ENCODE results near the gene LAT. TPM values are rescaled to one million over a fixed set of nuclear protein-coding genes. Genes with fewer than 3 reads are reported as not detected.
"Not testable (repeated sequence)": the region's sequence is repeated elsewhere in the genome, so short reads cannot be mapped to it uniquely, and the experiment has no call there.

Gene LAT
- total and polyA plus RNA-seq, 5 experiments from 2014 or later: 255 to 353 (median 308) TPM

- Mint-ChIP-seq H3K4me1 (peaks cover 31 to 75% (median 58%) of the 10 kb centered on the region in 4 donors), H3K27me3 (no peaks in the 10 kb centered on the region), H3K4me3 (peak overlapping the region; percentile 65 to 99 (median 86)), H3K27ac (peak overlapping the region; percentile 93 to 100 (median 97)), H3K36me3 (peaks cover 12 to 64% (median 29%) of the 10 kb centered on the region in 3 donors), H3K9me3 (peaks cover 0 to 10% (median 2%) of the 10 kb centered on the region in 9 donors)
- POLR2A ChIA-PET: interaction anchor here (1.0 to 18.9 kb wide), 3 partner anchors 17 to 38 kb away, joined by 3 to 494 read pairs (median 6); partner anchors contain the start of gene SPNS1
- peak; percentile 44 to 68 for ATAC-seq
- DNase-seq: peak in 5 of 10 donors; percentile 21 to 75 (median 41)
Observed at GRCh38 chr16:28990375-28991040, 5.7 kb downstream of the LAT start.

GRCh38 chr16:28991687-28992086 lies 6.8 kb downstream of the LAT start:
- no peak for DNase-seq
- H3K9me3 Mint-ChIP-seq: peaks cover 0 to 10% (median 2%) of the 10 kb centered on the region in 9 donors

GRCh38 chr16:28992496-28992895 lies 7.6 kb downstream of the LAT start:
- no peak for DNase-seq

More at GRCh38 chr16:28991687-28992086, 6.8 kb downstream of the LAT start:
- Mint-ChIP-seq H3K4me3 (peak overlapping the region in 1 of 10 donors; percentile 13), H3K36me3 (peaks cover 12 to 54% (median 20%) of the 10 kb centered on the region in 3 donors), H3K27me3 (no peaks in the 10 kb centered on the region), H3K27ac (peak overlapping the region; percentile 40 to 100 (median 90)), H3K4me1 (peaks cover 29 to 75% (median 56%) of the 10 kb centered on the region in 4 donors)
- POLR2A ChIA-PET: interaction anchor here (0.5 to 18.9 kb wide), 8 partner anchors 7 to 1589 kb away, joined by 3 to 494 read pairs (median 6); partner anchors contain the start of gene LAT
- no peak for ATAC-seq

GRCh38 chr16:28998837-28999236 lies 14.0 kb downstream of the LAT start:
- H3K27ac Mint-ChIP-seq: peak overlapping the region in 4 of 10 donors; percentile 3 to 57 (median 48)

More at GRCh38 chr16:28992496-28992895, 7.6 kb downstream of the LAT start:
- peaks cover 24 to 73% (median 49%) of the 10 kb centered on the region in 4 donors for H3K4me1 Mint-ChIP-seq
- peaks cover 6 to 46% (median 15%) of the 10 kb centered on the region in 3 donors for H3K36me3 Mint-ChIP-seq
- H3K27me3 Mint-ChIP-seq: no peaks in the 10 kb centered on the region
- POLR2A ChIA-PET: interaction anchor here (0.6 to 18.9 kb wide), 6 partner anchors 8 to 1588 kb away, joined by 3 to 494 read pairs (median 8); partner anchors contain the start of gene LAT
- ATAC-seq: no peak
- H3K9me3 Mint-ChIP-seq: peaks cover 0 to 2% (median 0%) of the 10 kb centered on the region in 9 donors
- peak overlapping the region in 1 of 10 donors; percentile 48 for H3K4me3 Mint-ChIP-seq
- H3K27ac Mint-ChIP-seq: peak overlapping the region; percentile 34 to 100 (median 88)

GRCh38 chr16:28999577-28999976 lies 14.7 kb downstream of the LAT start:
- Mint-ChIP-seq H3K27ac (peak overlapping the region in 7 of 10 donors; percentile 10 to 82 (median 56)), H3K9me3 (no peaks in the 10 kb centered on the region), H3K4me3 (no peak overlapping the region), H3K4me1 (peaks cover 7 to 30% (median 17%) of the 10 kb centered on the region in 4 donors), H3K27me3 (no peaks in the 10 kb centered on the region), H3K36me3 (no peaks in the 10 kb centered on the region)
- POLR2A ChIA-PET: interaction anchor here (0.6 to 23.0 kb wide), 4 partner anchors 14 to 816 kb away, joined by 3 to 494 read pairs (median 4); partner anchors contain the start of gene LAT
- DNase-seq: no peak
- ATAC-seq: no peak

More at GRCh38 chr16:28998837-28999236, 14.0 kb downstream of the LAT start:
- Mint-ChIP-seq H3K36me3 (no peaks in the 10 kb centered on the region), H3K4me1 (peaks cover 7 to 35% (median 19%) of the 10 kb centered on the region in 4 donors), H3K27me3 (no peaks in the 10 kb centered on the region), H3K9me3 (no peaks in the 10 kb centered on the region), H3K4me3 (peak overlapping the region in 1 of 10 donors; percentile 15)
- DNase-seq: no peak
- POLR2A ChIA-PET: interaction anchor here (0.6 to 23.0 kb wide), 5 partner anchors 9 to 25 kb away, joined by 3 to 494 read pairs (median 4); partner anchors contain the start of gene LAT
- ATAC-seq: no peak

- ATAC-seq (no peak), DNase-seq (no peak)
- peaks cover 9 to 30% (median 21%) of the 10 kb centered on the region in 4 donors for H3K4me1 Mint-ChIP-seq
- POLR2A ChIA-PET: interaction anchor here (0.6 to 23.0 kb wide), 3 partner anchors 14 to 815 kb away, joined by 4 to 494 read pairs (median 5); partner anchors contain the start of gene LAT
- H3K27me3 Mint-ChIP-seq: no peaks in the 10 kb centered on the region
- H3K36me3 Mint-ChIP-seq: no peaks in the 10 kb centered on the region
- no peaks in the 10 kb centered on the region for H3K9me3 Mint-ChIP-seq
- no peak overlapping the region for H3K4me3 Mint-ChIP-seq
- H3K27ac Mint-ChIP-seq: peak overlapping the region in 2 of 10 donors; percentile 13 to 57
Observed at GRCh38 chr16:29000019-29000418, 15.2 kb downstream of the LAT start.

- POLR2A ChIA-PET: interaction anchor here (0.6 to 23.0 kb wide), 3 partner anchors 8 to 19 kb away, joined by 3 to 494 read pairs (median 4); partner anchors contain the start of gene LAT
Observed at GRCh38 chr16:29004496-29005139, 19.8 kb downstream of the LAT start.

GRCh38 chr16:29007730-29008593 lies 23.1 kb downstream of the LAT start:
- DNase-seq (peak in 8 of 10 donors; percentile 43 to 88 (median 64)), ATAC-seq (peak; percentile 76 to 80)
- H3K4me3 Mint-ChIP-seq: peak overlapping the region; percentile 57 to 89 (median 72)
- no peaks in the 10 kb centered on the region for H3K36me3 Mint-ChIP-seq
- H3K27me3 Mint-ChIP-seq: no peaks in the 10 kb centered on the region
- peaks cover 29 to 65% (median 62%) of the 10 kb centered on the region in 4 donors for H3K4me1 Mint-ChIP-seq
- H3K27ac Mint-ChIP-seq: peak overlapping the region; percentile 90 to 100 (median 95)
- POLR2A ChIA-PET: interaction anchor here (0.7 to 23.0 kb wide), 7 partner anchors 9 to 735 kb away, joined by 3 to 494 read pairs (median 7); partner anchors contain the start of genes ATXN2L and LAT
- H3K9me3 Mint-ChIP-seq: peaks cover 0 to 3% (median 0%) of the 10 kb centered on the region in 9 donors

More at GRCh38 chr16:29004496-29005139, 19.8 kb downstream of the LAT start:
- peaks cover 19 to 41% (median 38%) of the 10 kb centered on the region in 4 donors for H3K4me1 Mint-ChIP-seq
- not testable (repeated sequence) for ATAC-seq, H3K9me3 Mint-ChIP-seq, H3K27me3 Mint-ChIP-seq, DNase-seq, H3K36me3 Mint-ChIP-seq, H3K4me3 Mint-ChIP-seq
- peak overlapping the region in 4 of 10 donors; percentile 30 to 68 (median 48) for H3K27ac Mint-ChIP-seq

GRCh38 chr16:29009050-29009837 lies 24.4 kb downstream of the LAT start:
- Mint-ChIP-seq H3K4me3 (peak overlapping the region; percentile 36 to 89 (median 79)), H3K27me3 (no peaks in the 10 kb centered on the region), H3K9me3 (peaks cover 0 to 3% (median 0%) of the 10 kb centered on the region in 9 donors), H3K36me3 (no peaks in the 10 kb centered on the region), H3K27ac (peak overlapping the region; percentile 90 to 100 (median 96)), H3K4me1 (peaks cover 34 to 76% (median 72%) of the 10 kb centered on the region in 4 donors)
- POLR2A ChIA-PET: interaction anchor here (0.7 to 23.0 kb wide), 7 partner anchors 12 to 1450 kb away, joined by 4 to 494 read pairs (median 6); partner anchors contain the start of genes ATXN2L and LAT
- peak in 1 of 2 donors; percentile 7 for ATAC-seq
- peak in 1 of 10 donors; percentile 16 for DNase-seq

GRCh38 chr16:29009838-29010166 lies 24.9 kb downstream of the LAT start:
- peaks cover 0 to 3% (median 0%) of the 10 kb centered on the region in 9 donors for H3K9me3 Mint-ChIP-seq
- ATAC-seq: no peak
- H3K27ac Mint-ChIP-seq: peak overlapping the region; percentile 90 to 100 (median 96)
- H3K27me3 Mint-ChIP-seq: no peaks in the 10 kb centered on the region
- POLR2A ChIA-PET: interaction anchor here (0.8 to 23.0 kb wide), 5 partner anchors 12 to 187 kb away, joined by 4 to 494 read pairs (median 6); partner anchors contain the start of genes ATXN2L and LAT
- peak overlapping the region in 6 of 10 donors; percentile 68 to 89 (median 80) for H3K4me3 Mint-ChIP-seq
- no peaks in the 10 kb centered on the region for H3K36me3 Mint-ChIP-seq
- H3K4me1 Mint-ChIP-seq: peaks cover 37 to 77% (median 76%) of the 10 kb centered on the region in 4 donors
- DNase-seq: no peak
